Thymus (tissue), 11 donors: ENCODE results near the gene UGGT1. TPM values are rescaled to one million over a fixed set of nuclear protein-coding genes. Genes with fewer than 3 reads are reported as not detected.

Experiments used
- DNase-seq, 9 donors: peaks; one replicate each; pipeline ENCODE4 v3.0.0-alpha.2; 2013; ENCODE audit warnings: low spot score in 9 of 9, low read depth in 6 of 9, missing footprints in 1 of 9
- H3K27ac ChIP-seq, 2 donors: one replicate each; pipeline ENCODE4 v1.5.1; 2013; ENCODE audit warnings: control low read depth in 1 of 2, low read depth in 1 of 2, low read length in 1 of 2, mild to moderate bottlenecking in 1 of 2, moderate library complexity in 1 of 2
- H3K27me3 ChIP-seq, 2 donors: one replicate each; pipeline ENCODE4 v1.5.1; 2013; ENCODE audit warnings: low read length in 1 of 2; ENCODE audit not compliant: control insufficient read depth in 2 of 2, insufficient read depth in 1 of 2
- H3K36me3 ChIP-seq, 2 donors: one replicate each; pipeline ENCODE4 v1.5.1; 2013; ENCODE audit warnings: low read length in 1 of 2, mild to moderate bottlenecking in 1 of 2, moderate library complexity in 1 of 2; ENCODE audit not compliant: control insufficient read depth in 2 of 2, insufficient read depth in 2 of 2
- H3K4me1 ChIP-seq, 2 donors: one replicate each; pipeline ENCODE4 v1.5.1; 2013; ENCODE audit warnings: low read length in 2 of 2; ENCODE audit not compliant: control insufficient read depth in 2 of 2, insufficient read depth in 2 of 2
- H3K4me3 ChIP-seq, 2 donors: one replicate each; pipeline ENCODE4 v1.5.1; 2013; ENCODE audit warnings: low read length in 2 of 2, control low read depth in 1 of 2, mild to moderate bottlenecking in 1 of 2
- H3K9me3 ChIP-seq, 2 donors: one replicate each; pipeline ENCODE4 v1.5.1; 2013; ENCODE audit warnings: low read length in 1 of 2, mild to moderate bottlenecking in 1 of 2; ENCODE audit not compliant: control insufficient read depth in 2 of 2, insufficient read depth in 1 of 2
- WGBS: extraction: QIAGEN DNeasy Blood & Tissue Kit; methylation state at CpG from one replicate; pipeline ENCODE4 v1.1.7; 2013; 5-methylcytosine and 5-hydroxymethylcytosine counted together
- polyA plus RNA-seq: library from polyadenylated mRNA; stranded (reverse); fragments of 200-250 nt; gene quantifications from one replicate; pipeline ENCODE4 v1.2.3, GENCODE V29; 2013
- total RNA-seq: library from RNA; stranded (reverse); fragments of 120-200 nt; gene quantifications from one replicate; pipeline ENCODE4 v1.2.4, GENCODE V29; 2013
- donor health status: healthy.

The UGGT1 gene
- total and polyA plus RNA-seq, 2 donors: 10.4 to 35.0 TPM

- H3K27ac ChIP-seq: no peak overlapping the region
- no peaks in the 10 kb centered on the region for H3K4me1 ChIP-seq
- no peaks in the 10 kb centered on the region for H3K27me3 ChIP-seq
- 98% methylated on average over 1 of the region's 1 CpG for WGBS
- no peaks in the 10 kb centered on the region for H3K36me3 ChIP-seq
- DNase-seq: no peak
- H3K9me3 ChIP-seq: no peaks in the 10 kb centered on the region
- no peak overlapping the region for H3K4me3 ChIP-seq
These were observed 26.6 kb upstream of the UGGT1 start for GRCh38 chr2:128064353-128064752.

- Histone ChIP-seq H3K4me1 (no peaks in the 10 kb centered on the region), H3K36me3 (no peaks in the 10 kb centered on the region), H3K27me3 (no peaks in the 10 kb centered on the region), H3K9me3 (no peaks in the 10 kb centered on the region), H3K27ac (no peak overlapping the region), H3K4me3 (no peak overlapping the region)
- no peak for DNase-seq
- 98% methylated on average over 5 of the region's 5 CpGs for WGBS
These were observed 21.2 kb upstream of the UGGT1 start for GRCh38 chr2:128069769-128070168.

- Histone ChIP-seq H3K4me3 (no peak overlapping the region), H3K9me3 (no peaks in the 10 kb centered on the region), H3K36me3 (no peaks in the 10 kb centered on the region), H3K27me3 (no peaks in the 10 kb centered on the region), H3K4me1 (no peaks in the 10 kb centered on the region), H3K27ac (no peak overlapping the region)
- no peak for DNase-seq
- WGBS: 93% methylated on average over 3 of the region's 3 CpGs
These were observed 17.7 kb upstream of the UGGT1 start for GRCh38 chr2:128073278-128073677.

GRCh38 chr2:128076461-128077106, 14.4 kb upstream of the UGGT1 start:
- Histone ChIP-seq H3K4me1 (no peaks in the 10 kb centered on the region), H3K27ac (no peak overlapping the region), H3K9me3 (no peaks in the 10 kb centered on the region), H3K36me3 (no peaks in the 10 kb centered on the region), H3K4me3 (no peak overlapping the region), H3K27me3 (no peaks in the 10 kb centered on the region)
- WGBS: 96% methylated on average over 7 of the region's 7 CpGs
- no peak for DNase-seq

- no peaks in the 10 kb centered on the region for H3K36me3 ChIP-seq
- no peak overlapping the region for H3K27ac ChIP-seq
- no peaks in the 10 kb centered on the region for H3K4me1 ChIP-seq
- 95% methylated on average over 5 of the region's 5 CpGs for WGBS
- no peaks in the 10 kb centered on the region for H3K27me3 ChIP-seq
- DNase-seq: no peak
- peaks cover 0 to 2% of the 10 kb centered on the region in 2 donors for H3K9me3 ChIP-seq
- H3K4me3 ChIP-seq: no peak overlapping the region
These were observed 6.2 kb upstream of the UGGT1 start for GRCh38 chr2:128084757-128085156.

GRCh38 chr2:128086244-128086643, 4.8 kb upstream of the UGGT1 start:
- Histone ChIP-seq H3K27me3 (no peaks in the 10 kb centered on the region), H3K4me3 (no peak overlapping the region), H3K36me3 (no peaks in the 10 kb centered on the region), H3K4me1 (no peaks in the 10 kb centered on the region), H3K9me3 (peaks cover 0 to 2% of the 10 kb centered on the region in 2 donors), H3K27ac (no peak overlapping the region)
- no peak for DNase-seq
- WGBS: 94% methylated on average over 3 of the region's 3 CpGs

- Histone ChIP-seq H3K27ac (peak overlapping the region; percentile 62 to 83), H3K9me3 (no peaks in the 10 kb centered on the region), H3K4me1 (peaks cover 4 to 10% of the 10 kb centered on the region in 2 donors), H3K36me3 (peaks cover 5 to 10% of the 10 kb centered on the region in 2 donors), H3K27me3 (no peaks in the 10 kb centered on the region), H3K4me3 (peak overlapping the region; percentile 76 to 98)
- WGBS: under 1% methylated on average over 4 of the region's 4 CpGs
- no peak for DNase-seq
These were observed 440 bp upstream of the UGGT1 start for GRCh38 chr2:128090575-128090944.

- under 1% methylated on average over 9 of the region's 9 CpGs for WGBS
- peaks cover 5 to 10% of the 10 kb centered on the region in 2 donors for H3K36me3 ChIP-seq
- DNase-seq: peak in 2 of 9 donors; percentile 2 to 19
- peaks cover 4 to 10% of the 10 kb centered on the region in 2 donors for H3K4me1 ChIP-seq
- no peaks in the 10 kb centered on the region for H3K9me3 ChIP-seq
- H3K27me3 ChIP-seq: no peaks in the 10 kb centered on the region
- peak overlapping the region; percentile 76 to 98 for H3K4me3 ChIP-seq
- H3K27ac ChIP-seq: peak overlapping the region; percentile 70 to 82
These were observed 703 bp downstream of the UGGT1 start for GRCh38 chr2:128091726-128092080.

- Histone ChIP-seq H3K9me3 (no peaks in the 10 kb centered on the region), H3K27me3 (no peaks in the 10 kb centered on the region), H3K4me1 (peaks cover 4 to 10% of the 10 kb centered on the region in 2 donors), H3K36me3 (peaks cover 5 to 14% of the 10 kb centered on the region in 2 donors), H3K4me3 (no peak overlapping the region), H3K27ac (no peak overlapping the region)
- WGBS: 98% methylated on average over 3 of the region's 3 CpGs
- no peak for DNase-seq
These were observed 1.7 kb downstream of the UGGT1 start for GRCh38 chr2:128092656-128093055.
